ENCODE data around the gene JAZF1.

GRCh38 chr7:27863880-27864279 lies 316.7 kb downstream of the JAZF1 start:
- TF ChIP-seq CTCF (conservative IDR thresholded peaks at IDR 0.05; ENCODE audit: low read depth, low read length) (no peak), EZH2 (IDR thresholded peaks at IDR 0.05; ENCODE audit: borderline replicate concordance, low read depth, low read length, poor library complexity, severe bottlenecking) (no peak)
